Liver (tissue), 9 donors: Measurements from ENCODE around the gene BPI. TPM values are rescaled to one million over a fixed set of nuclear protein-coding genes. Genes with fewer than 3 reads are reported as not detected.

Source experiments
- DNase-seq: peaks from one replicate; pipeline ENCODE4 v3.0.0-alpha.2; 2017; ENCODE audit warnings: low spot score
- H3K27ac ChIP-seq, 2 donors: one replicate each; pipeline ENCODE4 v1.7.0; 2013; ENCODE audit warnings: inconsistent platforms in 2 of 2, low read length in 2 of 2, control low read depth in 1 of 2, low read depth in 1 of 2, mild to moderate bottlenecking in 1 of 2
- H3K27me3 ChIP-seq, 4 donors: one replicate each; pipeline versions ENCODE4 v1.6.1 to v1.7.0; 2013; ENCODE audit warnings: low read length in 3 of 4, inconsistent platforms in 1 of 4, mild to moderate bottlenecking in 1 of 4, moderate library complexity in 1 of 4; ENCODE audit not compliant: control insufficient read depth in 4 of 4, insufficient read depth in 4 of 4
- H3K36me3 ChIP-seq, 4 donors: one replicate each; pipeline versions ENCODE4 v1.6.1 to v1.7.0; 2013; ENCODE audit warnings: low read length in 3 of 4, mild to moderate bottlenecking in 3 of 4, low read depth in 1 of 4, moderate library complexity in 1 of 4; ENCODE audit not compliant: control insufficient read depth in 4 of 4, insufficient read depth in 3 of 4
- H3K4me1 ChIP-seq, 4 donors: one replicate each; pipeline versions ENCODE4 v1.6.1 to v1.7.0; 2013; ENCODE audit warnings: low read length in 3 of 4, mild to moderate bottlenecking in 3 of 4, moderate library complexity in 1 of 4; ENCODE audit not compliant: control insufficient read depth in 4 of 4, insufficient read depth in 4 of 4
- H3K4me3 ChIP-seq, 3 donors: one replicate each; pipeline versions ENCODE4 v1.6.1 to v1.7.0; 2013; ENCODE audit warnings: low read length in 3 of 3, control low read depth in 1 of 3, low read depth in 1 of 3, mild to moderate bottlenecking in 1 of 3
- H3K9ac ChIP-seq, 2 donors: one replicate each; pipeline ENCODE4 v1.7.0; 2013; ENCODE audit warnings: low read length in 2 of 2, mild to moderate bottlenecking in 2 of 2, moderate library complexity in 2 of 2, control low read depth in 1 of 2, low read depth in 1 of 2
- H3K9me3 ChIP-seq, 4 donors: one replicate each; pipeline versions ENCODE4 v1.6.1 to v1.7.0; 2013; ENCODE audit warnings: low read length in 3 of 4; ENCODE audit not compliant: control insufficient read depth in 4 of 4
- ATF3 ChIP-seq: IDR thresholded peaks from 2 replicates; pipeline ENCODE4 v1.6.1; 2016; ENCODE audit warnings: antibody characterized with exemption
- CTCF ChIP-seq: fragments of 150-350 bp; IDR thresholded peaks from 2 replicates; pipeline ENCODE4 v1.5.1; 2017; ENCODE audit warnings: improper control_type of control experiment, low read depth, low read length; ENCODE audit not compliant: missing input control
- EGR1 ChIP-seq, 2 donors: IDR thresholded peaks; 2 replicates each; pipeline ENCODE4 v1.6.1; 2016 to 2018; ENCODE audit warnings: antibody characterized with exemption in 2 of 2, low read depth in 2 of 2
- FOXA1 ChIP-seq: IDR thresholded peaks from 2 replicates; pipeline ENCODE4 v1.6.1; 2016; ENCODE audit warnings: antibody characterized with exemption
- FOXA2 ChIP-seq: IDR thresholded peaks from 2 replicates; pipeline ENCODE4 v1.6.1; 2016; ENCODE audit warnings: antibody characterized with exemption
- GABPA ChIP-seq, 2 donors: IDR thresholded peaks in 1 of 2; conservative IDR thresholded peaks in 1 of 2; 2 replicates each; pipeline ENCODE4 v1.6.1; 2016; ENCODE audit warnings: antibody characterized with exemption in 2 of 2, mild to moderate bottlenecking in 1 of 2, moderate library complexity in 1 of 2
- HNF4A ChIP-seq, 2 donors: conservative IDR thresholded peaks; 2 replicates each; pipeline ENCODE4 v1.6.1; 2016; ENCODE audit warnings: antibody characterized with exemption in 2 of 2, mild to moderate bottlenecking in 2 of 2
- HNF4G ChIP-seq: IDR thresholded peaks from 2 replicates; pipeline ENCODE4 v1.6.1; 2016; ENCODE audit warnings: antibody characterized with exemption
- JUND ChIP-seq, 2 donors: IDR thresholded peaks; 2 replicates each; pipeline ENCODE4 v1.6.1; 2016; ENCODE audit warnings: antibody characterized with exemption in 2 of 2
- MAX ChIP-seq: IDR thresholded peaks from 2 replicates; pipeline ENCODE4 v1.6.1; 2016; ENCODE audit warnings: antibody characterized with exemption
- NR2F2 ChIP-seq: IDR thresholded peaks from 2 replicates; pipeline ENCODE4 v1.6.1; 2016; ENCODE audit warnings: antibody characterized with exemption
- RAD21 ChIP-seq, 2 donors: IDR thresholded peaks; 2 replicates each; pipeline ENCODE4 v1.6.1; 2016; ENCODE audit warnings: antibody characterized with exemption in 2 of 2, mild to moderate bottlenecking in 2 of 2
- RXRA ChIP-seq, 2 donors: IDR thresholded peaks; 2 replicates each; pipeline ENCODE4 v1.6.1; 2017 to 2018; ENCODE audit warnings: antibody characterized with exemption in 2 of 2, mild to moderate bottlenecking in 1 of 2
- SP1 ChIP-seq: IDR thresholded peaks from 2 replicates; pipeline ENCODE4 v1.6.1; 2018; ENCODE audit warnings: antibody characterized with exemption, mild to moderate bottlenecking
- TAF1 ChIP-seq: conservative IDR thresholded peaks from 2 replicates; pipeline ENCODE4 v1.6.1; 2016; ENCODE audit warnings: antibody characterized with exemption, mild to moderate bottlenecking
- YY1 ChIP-seq: IDR thresholded peaks from 2 replicates; pipeline ENCODE4 v1.6.1; 2016; ENCODE audit warnings: antibody characterized with exemption, mild to moderate bottlenecking
- ZBTB33 ChIP-seq: IDR thresholded peaks from 2 replicates; pipeline ENCODE4 v1.6.1; 2016; ENCODE audit warnings: antibody characterized with exemption
- WGBS: extraction: QIAGEN DNeasy Blood & Tissue Kit; methylation state at CpG from one replicate; pipeline ENCODE4 v1.1.7; 2013; 5-methylcytosine and 5-hydroxymethylcytosine counted together
- polyA plus RNA-seq, 2 donors: library from polyadenylated mRNA; stranded (reverse) in 1 of 2; unstranded in 1 of 2; fragments of 200-250 nt in 1 of 2; fragments of >200 nt in 1 of 2; fragmentation: Nextera tagmentation in 1 of 2; extraction: Ambion mirVana in 1 of 2; gene quantifications; one replicate each; pipeline versions ENCODE4 v1.2.1 to v1.2.3, GENCODE V29; 2013 to 2015
- total RNA-seq, 2 donors: library from RNA; depleted of rRNA; stranded (reverse); fragments of >200 nt; gene quantifications; one replicate each; pipeline ENCODE4 v1.2.3, GENCODE V29; 2014
- TF ChIP-seq, protein P1 (sequence below): IDR thresholded peaks from 2 replicates; pipeline ENCODE4 v1.6.1; 2016; ENCODE audit warnings: antibody characterized with exemption, mild to moderate bottlenecking
- donor health status: healthy.
- donor health status: healthy.
- donor health status: healthy.
- donor health status: healthy.
- donor health status: healthy.

BPI gene
- total and polyA plus RNA-seq, 4 donors = 0.08 to 10.3 (median 0.37) TPM; not detected in 1

- TF ChIP-seq CTCF (no peak), RAD21 (IDR thresholded peaks at IDR 0.05) (no peak)
Measured at GRCh38 chr20:38346741-38347140, 42.8 kb downstream of the BPI start (continued).

- Histone ChIP-seq H3K27ac (peak overlapping the region in 1 of 2 donors; percentile 58), H3K9me3 (no peaks in the 10 kb centered on the region), H3K9ac (no peak overlapping the region), H3K36me3 (peaks cover 6 to 41% (median 19%) of the 10 kb centered on the region in 4 donors), H3K27me3 (no peaks in the 10 kb centered on the region), H3K4me3 (no peak overlapping the region), H3K4me1 (peaks cover 3 to 70% (median 39%) of the 10 kb centered on the region in 4 donors)
- no peak for DNase-seq
- WGBS = 75% methylated on average over 5 of the region's 5 CpGs
- TF ChIP-seq NR2F2 = no peak
- TF ChIP-seq ATF3 = no peak
- no peak for TF ChIP-seq TAF1
- no peak for TF ChIP-seq EGR1 (IDR thresholded peaks at IDR 0.05; ENCODE audit: low read depth in 2 of 2)
- no peak for TF ChIP-seq FOXA1
- TF ChIP-seq HNF4A (conservative IDR thresholded peaks at IDR 0.05) = no peak
- TF ChIP-seq GABPA (IDR thresholded peaks at IDR 0.05 in 1 of 2, conservative IDR thresholded peaks at IDR 0.05 in 1 of 2) = no peak
- no peak for TF ChIP-seq MAX
- TF ChIP-seq FOXA2 = no peak
- no peak for TF ChIP-seq YY1
- TF ChIP-seq HNF4G = no peak
- TF ChIP-seq JUND (IDR thresholded peaks at IDR 0.05) = no peak
- TF ChIP-seq RXRA (IDR thresholded peaks at IDR 0.05) = no peak
- no peak for TF ChIP-seq RAD21 (IDR thresholded peaks at IDR 0.05)
- no peak for TF ChIP-seq CTCF
- TF ChIP-seq ZBTB33 = no peak
- TF ChIP-seq, protein P1, sequence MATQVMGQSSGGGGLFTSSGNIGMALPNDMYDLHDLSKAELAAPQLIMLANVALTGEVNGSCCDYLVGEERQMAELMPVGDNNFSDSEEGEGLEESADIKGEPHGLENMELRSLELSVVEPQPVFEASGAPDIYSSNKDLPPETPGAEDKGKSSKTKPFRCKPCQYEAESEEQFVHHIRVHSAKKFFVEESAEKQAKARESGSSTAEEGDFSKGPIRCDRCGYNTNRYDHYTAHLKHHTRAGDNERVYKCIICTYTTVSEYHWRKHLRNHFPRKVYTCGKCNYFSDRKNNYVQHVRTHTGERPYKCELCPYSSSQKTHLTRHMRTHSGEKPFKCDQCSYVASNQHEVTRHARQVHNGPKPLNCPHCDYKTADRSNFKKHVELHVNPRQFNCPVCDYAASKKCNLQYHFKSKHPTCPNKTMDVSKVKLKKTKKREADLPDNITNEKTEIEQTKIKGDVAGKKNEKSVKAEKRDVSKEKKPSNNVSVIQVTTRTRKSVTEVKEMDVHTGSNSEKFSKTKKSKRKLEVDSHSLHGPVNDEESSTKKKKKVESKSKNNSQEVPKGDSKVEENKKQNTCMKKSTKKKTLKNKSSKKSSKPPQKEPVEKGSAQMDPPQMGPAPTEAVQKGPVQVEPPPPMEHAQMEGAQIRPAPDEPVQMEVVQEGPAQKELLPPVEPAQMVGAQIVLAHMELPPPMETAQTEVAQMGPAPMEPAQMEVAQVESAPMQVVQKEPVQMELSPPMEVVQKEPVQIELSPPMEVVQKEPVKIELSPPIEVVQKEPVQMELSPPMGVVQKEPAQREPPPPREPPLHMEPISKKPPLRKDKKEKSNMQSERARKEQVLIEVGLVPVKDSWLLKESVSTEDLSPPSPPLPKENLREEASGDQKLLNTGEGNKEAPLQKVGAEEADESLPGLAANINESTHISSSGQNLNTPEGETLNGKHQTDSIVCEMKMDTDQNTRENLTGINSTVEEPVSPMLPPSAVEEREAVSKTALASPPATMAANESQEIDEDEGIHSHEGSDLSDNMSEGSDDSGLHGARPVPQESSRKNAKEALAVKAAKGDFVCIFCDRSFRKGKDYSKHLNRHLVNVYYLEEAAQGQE = no peak
- no peak for TF ChIP-seq SP1
Measured at GRCh38 chr20:38349856-38350255, 45.9 kb downstream of the BPI start.
